Glutamatergic neuron (in vitro differentiated cells): ENCODE measurements around the gene ZNF593OS. TPM values are rescaled to one million over a fixed set of nuclear protein-coding genes. Genes with fewer than 3 reads are reported as not detected.

Experiments used
- DNase-seq: peaks from one replicate; pipeline ENCODE4 v3.0.0; 2022
- H3K27ac Mint-ChIP-seq: one replicate; pipeline ENCODE4 v1.8.0; 2020; ENCODE audit warnings: mild to moderate bottlenecking, mixed read lengths, inconsistent platforms; ENCODE audit not compliant: unreplicated experiment
- H3K27me3 Mint-ChIP-seq: one replicate; pipeline ENCODE4 v1.8.0; 2020; ENCODE audit warnings: mild to moderate bottlenecking, moderate library complexity, mixed read lengths, inconsistent platforms; ENCODE audit not compliant: unreplicated experiment
- H3K36me3 Mint-ChIP-seq: one replicate; pipeline ENCODE4 v1.8.0; 2020; ENCODE audit warnings: mild to moderate bottlenecking, mixed read lengths, inconsistent platforms; ENCODE audit not compliant: unreplicated experiment
- H3K4me1 Mint-ChIP-seq: one replicate; pipeline ENCODE4 v1.8.0; 2020; ENCODE audit warnings: mild to moderate bottlenecking, low read depth, mixed read lengths, inconsistent platforms; ENCODE audit not compliant: unreplicated experiment
- H3K4me3 Mint-ChIP-seq: one replicate; pipeline ENCODE4 v1.8.0; 2020; ENCODE audit warnings: mild to moderate bottlenecking, mixed read lengths, inconsistent platforms; ENCODE audit not compliant: unreplicated experiment
- H3K9me3 Mint-ChIP-seq: one replicate; pipeline ENCODE4 v1.8.0; 2020; ENCODE audit warnings: mild to moderate bottlenecking, moderate library complexity, mixed read lengths, inconsistent platforms; ENCODE audit not compliant: unreplicated experiment
- long read RNA-seq: library from polyadenylated mRNA; unstranded; transcript quantifications from one replicate; pipeline ENCODE4 v2.0.0, GENCODE V29; 2020; ENCODE audit not compliant: unreplicated experiment
- total RNA-seq: library from RNA; stranded (reverse); fragmentation: NEBNext Ultra II Directional; extraction: Animal tissue kit (Norgen Biotek cat#: 25700); gene quantifications from one replicate; pipeline ENCODE4 v1.2.1, GENCODE V29; 2021; ENCODE audit not compliant: unreplicated experiment
- TF ChIP-seq, protein P1 (sequence below): fragments of 200-600 bp; sonication (generic); IDR thresholded peaks from one replicate; pipeline ENCODE4 v1.5.0; 2021; ENCODE audit not compliant: partially characterized antibody, unreplicated experiment

ZNF593OS gene
- total RNA-seq: 4.2 TPM
- long read RNA-seq, partial matches to known transcripts: 0 of 2 reads
- long read RNA-seq, other reads (novel, unspliced or antisense): 2 of 2 reads

DNA sequence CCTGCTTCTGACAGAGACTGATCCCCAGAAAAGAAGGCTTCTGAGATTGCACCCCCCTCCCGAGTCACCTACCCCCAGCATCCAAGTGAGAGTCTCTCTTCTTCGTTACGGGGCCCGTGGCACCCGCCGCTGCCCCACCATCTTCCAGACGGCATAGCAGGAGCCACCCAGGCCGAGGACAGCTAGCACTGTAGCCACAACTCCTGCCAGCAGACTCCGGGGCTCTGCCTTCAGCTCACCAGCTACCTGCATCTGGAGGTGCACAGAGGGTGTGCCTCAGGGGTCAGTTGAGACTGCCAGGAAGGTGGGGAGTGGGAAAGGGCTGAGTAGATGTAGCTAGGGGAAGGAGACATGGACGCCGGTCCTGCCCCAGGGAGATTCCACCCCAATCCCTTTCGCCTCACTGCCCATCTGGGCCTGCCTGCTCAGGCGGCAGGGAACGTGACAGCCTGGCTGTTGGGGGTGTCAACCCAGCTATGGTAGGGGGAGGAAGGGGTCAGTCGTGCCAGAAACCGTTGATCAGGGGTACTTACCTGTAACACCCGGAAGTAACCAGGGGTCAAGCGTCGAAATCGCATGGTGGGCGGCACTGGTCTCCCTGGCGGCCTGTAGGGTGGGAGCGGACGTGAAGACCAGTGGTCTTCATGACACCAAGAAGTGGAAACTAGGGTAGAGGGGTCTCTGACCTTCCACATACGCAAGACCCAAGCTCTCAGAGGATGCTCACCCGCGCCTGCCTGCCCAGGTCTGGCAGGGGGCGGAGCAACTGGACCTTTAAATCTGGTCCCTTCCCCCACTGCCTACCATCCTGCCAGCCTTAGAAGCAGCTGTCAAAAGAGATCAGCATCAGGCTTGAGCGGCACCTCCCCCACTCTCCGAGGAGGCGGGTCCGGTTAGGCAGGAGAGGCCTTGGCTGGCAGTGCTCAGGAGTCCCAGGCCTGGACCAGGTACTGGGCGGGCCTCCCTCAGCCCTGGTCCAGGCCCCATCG is at the start of gene ZNF593OS:
Gene ZNF593OS (minus strand): TSS at position 749 of the 989 bp plus-strand sequence. CDS start 171 bp downstream, at position 578.
- peak; percentile 65 for DNase-seq
- Mint-ChIP-seq H3K36me3 (no peaks in the 10 kb centered on the region), H3K27me3 (peaks cover 13% of the 10 kb centered on the region), H3K4me3 (peak within 1 kb of the TSS; percentile 93), H3K9me3 (peaks cover 3% of the 10 kb centered on the region), H3K4me1 (peaks cover 9% of the 10 kb centered on the region), H3K27ac (peak within 1 kb of the TSS; percentile 70)
- TF ChIP-seq, protein P1, sequence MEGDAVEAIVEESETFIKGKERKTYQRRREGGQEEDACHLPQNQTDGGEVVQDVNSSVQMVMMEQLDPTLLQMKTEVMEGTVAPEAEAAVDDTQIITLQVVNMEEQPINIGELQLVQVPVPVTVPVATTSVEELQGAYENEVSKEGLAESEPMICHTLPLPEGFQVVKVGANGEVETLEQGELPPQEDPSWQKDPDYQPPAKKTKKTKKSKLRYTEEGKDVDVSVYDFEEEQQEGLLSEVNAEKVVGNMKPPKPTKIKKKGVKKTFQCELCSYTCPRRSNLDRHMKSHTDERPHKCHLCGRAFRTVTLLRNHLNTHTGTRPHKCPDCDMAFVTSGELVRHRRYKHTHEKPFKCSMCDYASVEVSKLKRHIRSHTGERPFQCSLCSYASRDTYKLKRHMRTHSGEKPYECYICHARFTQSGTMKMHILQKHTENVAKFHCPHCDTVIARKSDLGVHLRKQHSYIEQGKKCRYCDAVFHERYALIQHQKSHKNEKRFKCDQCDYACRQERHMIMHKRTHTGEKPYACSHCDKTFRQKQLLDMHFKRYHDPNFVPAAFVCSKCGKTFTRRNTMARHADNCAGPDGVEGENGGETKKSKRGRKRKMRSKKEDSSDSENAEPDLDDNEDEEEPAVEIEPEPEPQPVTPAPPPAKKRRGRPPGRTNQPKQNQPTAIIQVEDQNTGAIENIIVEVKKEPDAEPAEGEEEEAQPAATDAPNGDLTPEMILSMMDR: no peak

DNA sequence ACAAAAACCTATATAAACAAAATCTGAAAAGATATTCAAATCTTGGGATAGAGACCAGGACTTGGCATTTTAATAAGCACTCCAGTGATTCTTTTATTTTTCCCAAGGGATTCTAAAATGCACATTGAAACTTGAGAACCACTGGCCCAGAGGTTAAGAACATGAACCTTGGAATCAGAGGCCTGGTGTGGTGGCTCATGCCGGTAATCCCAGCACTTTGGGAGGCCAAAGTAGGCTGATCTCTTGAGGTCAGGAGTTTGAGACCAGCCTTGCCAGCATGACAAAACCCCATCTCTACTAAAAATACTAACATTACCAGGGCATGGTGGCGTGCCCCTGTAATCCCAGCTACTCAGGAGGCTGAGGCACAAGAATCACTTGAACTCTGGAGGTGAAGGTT is 49.5 kb upstream of the ZNF593OS start:
- Mint-ChIP-seq H3K9me3 (peaks cover 3% of the 10 kb centered on the region), H3K4me1 (peaks cover 6% of the 10 kb centered on the region), H3K36me3 (no peaks in the 10 kb centered on the region), H3K4me3 (no peak overlapping the region), H3K27me3 (peaks cover 8% of the 10 kb centered on the region), H3K27ac (no peak overlapping the region)
- no peak for DNase-seq
- TF ChIP-seq, protein P1: no peak

DNA sequence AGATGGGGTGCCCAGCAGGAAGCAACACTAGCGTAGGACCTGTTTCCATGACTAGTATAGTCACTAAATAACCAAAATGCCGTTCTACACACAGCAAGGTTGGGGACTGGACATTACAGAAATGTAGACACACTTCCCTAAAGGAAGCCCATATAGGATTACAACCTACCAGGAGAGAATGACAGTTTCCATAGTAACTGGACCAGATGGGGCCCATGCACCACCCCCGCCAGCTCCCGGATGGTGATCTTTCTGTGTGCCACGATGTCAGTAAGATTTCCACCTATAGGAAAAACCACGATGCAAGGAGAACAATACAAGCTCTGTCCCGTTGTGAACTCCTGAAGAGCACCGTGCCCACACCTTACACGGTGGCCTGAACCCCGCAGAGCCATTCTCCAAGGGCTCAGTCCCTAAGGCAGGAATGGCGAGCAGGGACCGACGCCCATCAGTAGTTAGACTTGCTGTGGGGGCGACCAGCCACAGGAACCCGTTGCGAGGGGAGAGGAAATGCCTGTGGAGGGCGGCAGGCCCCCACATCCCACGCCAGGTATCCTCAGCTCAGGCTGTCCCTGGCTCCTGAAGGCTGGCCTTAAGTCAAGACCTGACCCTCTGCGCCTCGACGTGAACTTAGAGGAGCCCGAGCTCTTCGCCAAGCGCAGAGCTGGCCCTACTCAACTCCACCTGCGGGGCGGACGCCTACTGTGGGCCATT is 48.7 kb upstream of the ZNF593OS start:
- H3K27ac Mint-ChIP-seq: peak overlapping the region; percentile 85
- peak overlapping the region; percentile 61 for H3K4me3 Mint-ChIP-seq
- peaks cover 4% of the 10 kb centered on the region for H3K4me1 Mint-ChIP-seq
- TF ChIP-seq, protein P1: no peak
- peaks cover 5% of the 10 kb centered on the region for H3K27me3 Mint-ChIP-seq
- peak; percentile 52 for DNase-seq
- no peaks in the 10 kb centered on the region for H3K9me3 Mint-ChIP-seq
- no peaks in the 10 kb centered on the region for H3K36me3 Mint-ChIP-seq

DNA sequence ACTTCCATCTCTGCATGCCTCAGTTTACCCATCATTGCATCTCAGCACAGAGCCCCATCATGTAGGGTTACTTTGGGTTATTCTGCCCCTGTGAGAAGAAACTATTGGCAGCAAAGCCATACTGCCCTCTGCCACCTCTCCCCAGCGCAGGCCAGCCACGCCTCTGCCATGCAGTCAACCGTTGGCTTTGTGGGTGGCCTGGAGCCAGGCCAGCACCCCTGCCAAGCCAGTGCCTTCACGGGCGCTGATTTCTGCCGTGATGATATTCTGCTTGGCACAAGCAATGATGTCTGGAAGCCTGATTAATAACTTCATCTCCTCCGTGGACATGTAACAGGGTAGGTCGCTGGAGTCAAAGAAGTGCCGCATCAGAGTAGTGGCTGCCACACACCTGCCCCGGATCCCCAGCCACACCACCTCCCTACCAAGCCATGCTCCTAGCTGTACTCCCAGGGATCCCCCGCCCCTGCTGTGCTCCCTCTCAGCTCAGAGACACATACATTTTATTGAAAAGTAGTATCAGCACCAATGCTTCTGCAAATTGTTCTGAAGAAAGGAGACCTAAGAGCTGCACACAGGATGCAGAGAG is 47.4 kb upstream of the ZNF593OS start:
- Mint-ChIP-seq H3K27me3 (peaks cover 5% of the 10 kb centered on the region), H3K4me3 (no peak overlapping the region), H3K4me1 (peaks cover 4% of the 10 kb centered on the region), H3K27ac (no peak overlapping the region), H3K9me3 (no peaks in the 10 kb centered on the region), H3K36me3 (no peaks in the 10 kb centered on the region)
- TF ChIP-seq, protein P1: no peak
- DNase-seq: no peak
